ENCODE results near the gene GLRA3. TPM values are rescaled to one million over a fixed set of nuclear protein-coding genes. Genes with fewer than 3 reads are reported as not detected.

GLRA3 gene
- total RNA-seq, 4 donors from 2014 or later: not detected

DNA sequence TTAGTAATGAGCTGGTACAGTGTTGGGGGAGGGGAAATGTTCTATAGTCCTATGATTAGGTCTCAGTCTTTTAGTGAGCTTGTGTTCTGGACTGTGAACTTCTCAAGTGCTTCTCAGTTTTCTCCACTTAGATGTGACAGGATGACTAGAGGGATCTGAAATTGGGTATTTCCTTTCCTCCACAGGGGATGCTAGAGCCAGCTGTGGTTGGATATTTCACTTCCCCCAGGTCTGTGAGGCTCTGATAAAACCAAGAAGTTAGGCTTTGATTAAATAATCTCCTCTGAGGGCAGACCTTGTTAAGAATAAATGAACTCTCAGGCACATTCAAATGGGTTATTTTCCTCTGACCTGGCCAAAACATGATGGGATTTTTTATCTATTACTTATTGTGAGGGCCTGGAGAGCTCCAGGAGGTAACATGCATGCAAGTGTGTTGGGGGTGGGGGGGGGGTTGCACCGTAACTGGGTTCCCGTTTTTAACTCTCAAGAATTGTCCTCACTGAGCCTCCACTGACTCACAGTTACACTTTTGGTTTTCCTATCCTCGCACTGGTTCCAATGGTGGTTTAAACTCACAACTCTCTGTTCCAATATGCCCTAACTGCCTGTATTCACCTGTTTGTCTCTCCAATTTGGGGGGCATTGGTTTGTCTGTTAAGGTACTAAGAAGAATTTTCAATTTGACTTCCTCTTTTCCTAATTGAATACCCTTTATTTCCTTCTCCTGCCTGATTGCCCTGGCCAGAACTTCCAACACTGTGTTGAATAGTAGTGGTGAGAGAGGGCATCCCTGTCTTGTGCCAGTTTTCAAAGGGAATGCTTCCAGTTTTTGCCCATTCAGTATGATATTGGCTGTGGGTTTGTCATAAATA lies 28.1 kb upstream of the GLRA3 start:
- Histone ChIP-seq H3K27me3 (no peaks in the 10 kb centered on the region), H3K9me3 (no peaks in the 10 kb centered on the region), H3K27ac (no peak overlapping the region), H3K4me3 (no peak overlapping the region), H3K4me1 (no peaks in the 10 kb centered on the region), H3K36me3 (no peaks in the 10 kb centered on the region)
- TF ChIP-seq, protein P1, sequence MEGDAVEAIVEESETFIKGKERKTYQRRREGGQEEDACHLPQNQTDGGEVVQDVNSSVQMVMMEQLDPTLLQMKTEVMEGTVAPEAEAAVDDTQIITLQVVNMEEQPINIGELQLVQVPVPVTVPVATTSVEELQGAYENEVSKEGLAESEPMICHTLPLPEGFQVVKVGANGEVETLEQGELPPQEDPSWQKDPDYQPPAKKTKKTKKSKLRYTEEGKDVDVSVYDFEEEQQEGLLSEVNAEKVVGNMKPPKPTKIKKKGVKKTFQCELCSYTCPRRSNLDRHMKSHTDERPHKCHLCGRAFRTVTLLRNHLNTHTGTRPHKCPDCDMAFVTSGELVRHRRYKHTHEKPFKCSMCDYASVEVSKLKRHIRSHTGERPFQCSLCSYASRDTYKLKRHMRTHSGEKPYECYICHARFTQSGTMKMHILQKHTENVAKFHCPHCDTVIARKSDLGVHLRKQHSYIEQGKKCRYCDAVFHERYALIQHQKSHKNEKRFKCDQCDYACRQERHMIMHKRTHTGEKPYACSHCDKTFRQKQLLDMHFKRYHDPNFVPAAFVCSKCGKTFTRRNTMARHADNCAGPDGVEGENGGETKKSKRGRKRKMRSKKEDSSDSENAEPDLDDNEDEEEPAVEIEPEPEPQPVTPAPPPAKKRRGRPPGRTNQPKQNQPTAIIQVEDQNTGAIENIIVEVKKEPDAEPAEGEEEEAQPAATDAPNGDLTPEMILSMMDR (IDR thresholded peaks at IDR 0.05): no peak
- TF ChIP-seq POLR2AphosphoS5 (IDR thresholded peaks at IDR 0.05) (no peak), POLR2A (IDR thresholded peaks at IDR 0.05) (no peak), EP300 (IDR thresholded peaks at IDR 0.05) (no peak)
- 66% methylated on average over 3 of the region's 3 CpGs for WGBS
- DNase-seq (ENCODE audit: low spot score in 2 of 2): no peak

DNA sequence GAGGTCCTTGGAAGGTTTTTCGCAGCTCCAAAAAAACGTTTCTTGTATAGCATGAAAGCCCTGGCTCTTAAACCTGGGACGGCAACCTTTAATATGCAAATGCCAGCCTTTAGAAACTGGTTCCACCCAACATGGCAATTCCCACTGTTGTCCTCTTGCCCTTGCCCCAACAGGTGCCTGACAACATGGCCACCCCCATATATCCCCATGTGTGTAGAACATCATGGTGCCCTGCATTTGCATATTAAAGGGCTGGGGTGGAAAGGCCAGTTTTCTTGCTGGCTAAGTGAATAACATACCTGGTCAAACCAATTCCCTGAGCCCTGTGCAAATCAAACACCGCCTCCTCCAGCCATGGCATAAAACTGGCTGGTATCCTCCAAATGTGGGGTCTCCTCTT lies 26.0 kb upstream of the GLRA3 start:
- 43% methylated on average over 4 of the region's 4 CpGs for WGBS
- no peaks in the 10 kb centered on the region for H3K36me3 ChIP-seq
- H3K27me3 ChIP-seq: no peaks in the 10 kb centered on the region
- no peaks in the 10 kb centered on the region for H3K4me1 ChIP-seq
- no peak overlapping the region for H3K27ac ChIP-seq
- TF ChIP-seq EP300 (IDR thresholded peaks at IDR 0.05): no peak
- TF ChIP-seq, protein P1 (IDR thresholded peaks at IDR 0.05): no peak
- no peak for TF ChIP-seq POLR2A (IDR thresholded peaks at IDR 0.05)
- TF ChIP-seq POLR2AphosphoS5 (IDR thresholded peaks at IDR 0.05): no peak
- DNase-seq (ENCODE audit: low spot score in 2 of 2): no peak
- H3K4me3 ChIP-seq: no peak overlapping the region
- H3K9me3 ChIP-seq: no peaks in the 10 kb centered on the region

DNA sequence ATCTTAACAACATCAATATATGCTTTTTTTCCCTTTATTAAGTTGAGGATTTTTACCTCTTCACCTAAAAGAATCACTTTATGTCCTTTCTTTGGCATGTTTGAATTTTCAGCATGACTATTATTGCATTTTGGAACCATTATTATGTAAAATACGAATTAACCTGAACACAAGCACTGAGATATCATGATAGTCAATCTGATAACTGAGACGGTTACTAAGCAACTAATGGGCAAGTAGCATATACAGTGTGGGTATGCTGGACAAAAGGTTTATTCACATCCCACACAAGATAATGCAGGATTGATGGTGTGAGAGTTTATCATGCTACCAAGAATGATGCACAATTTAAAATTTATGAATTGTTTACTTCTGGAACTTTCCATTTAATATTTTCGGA lies 24.6 kb upstream of the GLRA3 start:
- no peaks in the 10 kb centered on the region for H3K36me3 ChIP-seq
- TF ChIP-seq POLR2A (IDR thresholded peaks at IDR 0.05): no peak
- no peak for TF ChIP-seq EP300 (IDR thresholded peaks at IDR 0.05)
- TF ChIP-seq, protein P1 (IDR thresholded peaks at IDR 0.05): no peak
- no peak for TF ChIP-seq POLR2AphosphoS5 (IDR thresholded peaks at IDR 0.05)
- H3K4me3 ChIP-seq: no peak overlapping the region
- no peak overlapping the region for H3K27ac ChIP-seq
- H3K4me1 ChIP-seq: no peaks in the 10 kb centered on the region
- DNase-seq (ENCODE audit: low spot score in 2 of 2): no peak
- H3K27me3 ChIP-seq: no peaks in the 10 kb centered on the region
- WGBS: 75% methylated on average over 3 of the region's 3 CpGs
- H3K9me3 ChIP-seq: no peaks in the 10 kb centered on the region

DNA sequence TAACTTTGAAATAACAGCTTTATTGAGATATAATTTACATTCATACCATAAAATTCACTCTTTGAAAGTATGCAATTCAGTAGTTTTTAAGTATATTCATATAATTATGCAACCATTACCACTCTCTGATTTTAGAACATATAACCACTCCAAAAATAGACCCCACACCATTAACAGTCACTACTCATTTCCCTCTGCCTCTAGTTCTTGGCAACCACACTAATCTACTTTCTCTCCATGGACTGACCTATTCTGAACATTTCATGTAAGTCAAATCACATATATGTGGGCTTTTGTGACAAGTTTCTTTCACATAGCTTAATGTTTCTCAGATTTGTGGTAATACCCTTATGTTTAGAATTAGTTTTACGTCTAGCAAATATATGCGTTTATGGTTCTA lies 19.5 kb upstream of the GLRA3 start:
- TF ChIP-seq, protein P1 (IDR thresholded peaks at IDR 0.05): no peak
- TF ChIP-seq EP300 (IDR thresholded peaks at IDR 0.05) (no peak), POLR2A (IDR thresholded peaks at IDR 0.05) (no peak), POLR2AphosphoS5 (IDR thresholded peaks at IDR 0.05) (no peak)
- H3K27ac ChIP-seq: no peak overlapping the region
- no peaks in the 10 kb centered on the region for H3K9me3 ChIP-seq
- no peak for DNase-seq (ENCODE audit: low spot score in 2 of 2)
- 87% methylated on average over 2 of the region's 2 CpGs for WGBS
- no peaks in the 10 kb centered on the region for H3K36me3 ChIP-seq
- H3K4me3 ChIP-seq: no peak overlapping the region
- no peaks in the 10 kb centered on the region for H3K27me3 ChIP-seq
- H3K4me1 ChIP-seq: no peaks in the 10 kb centered on the region

DNA sequence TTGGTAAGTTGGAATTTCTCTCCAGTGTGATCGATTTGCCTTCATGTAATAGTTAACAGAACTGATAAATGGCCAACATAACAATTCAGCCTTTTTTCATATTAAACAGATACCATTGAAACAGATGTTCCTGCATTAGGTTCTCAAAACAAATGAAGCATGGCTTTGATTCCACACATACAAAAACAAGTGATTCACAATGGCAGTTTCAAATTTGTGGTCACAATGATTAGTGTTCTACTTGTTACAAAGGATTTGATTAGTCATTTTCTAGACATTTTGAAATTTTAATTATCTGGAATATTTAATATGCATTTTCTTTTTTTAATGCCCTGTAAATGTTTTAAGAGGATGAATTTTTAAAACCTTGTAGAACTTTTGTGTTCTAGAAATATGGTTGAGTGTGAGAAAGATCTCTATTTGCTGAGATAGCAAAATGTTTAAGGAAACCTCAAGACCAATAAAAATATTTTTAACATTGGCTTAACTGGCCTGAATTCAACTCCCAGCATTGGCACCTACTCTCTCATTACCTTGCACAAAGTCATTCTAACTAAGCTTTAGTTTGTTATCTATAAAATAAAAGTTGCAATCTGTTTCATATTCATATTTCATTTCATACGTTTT lies 18.9 kb upstream of the GLRA3 start:
- no peaks in the 10 kb centered on the region for H3K4me1 ChIP-seq
- H3K4me3 ChIP-seq: no peak overlapping the region
- H3K27me3 ChIP-seq: no peaks in the 10 kb centered on the region
- no peak overlapping the region for H3K27ac ChIP-seq
- no peak for DNase-seq (ENCODE audit: low spot score in 2 of 2)
- TF ChIP-seq POLR2AphosphoS5 (IDR thresholded peaks at IDR 0.05) (no peak), POLR2A (IDR thresholded peaks at IDR 0.05) (no peak), EP300 (IDR thresholded peaks at IDR 0.05) (no peak)
- TF ChIP-seq, protein P1 (IDR thresholded peaks at IDR 0.05): no peak
- H3K36me3 ChIP-seq: no peaks in the 10 kb centered on the region
- 62% methylated on average over 2 of the region's 2 CpGs for WGBS
- no peaks in the 10 kb centered on the region for H3K9me3 ChIP-seq
